Embryonic facial prominence (tissue), 1 donor: ENCODE data around the gene MCTP2.

Source experiments
- DNase-seq: peaks from one replicate; pipeline ENCODE4 v3.0.0-alpha.2; 2016; ENCODE audit errors: extremely low spot score

MCTP2 gene

DNA sequence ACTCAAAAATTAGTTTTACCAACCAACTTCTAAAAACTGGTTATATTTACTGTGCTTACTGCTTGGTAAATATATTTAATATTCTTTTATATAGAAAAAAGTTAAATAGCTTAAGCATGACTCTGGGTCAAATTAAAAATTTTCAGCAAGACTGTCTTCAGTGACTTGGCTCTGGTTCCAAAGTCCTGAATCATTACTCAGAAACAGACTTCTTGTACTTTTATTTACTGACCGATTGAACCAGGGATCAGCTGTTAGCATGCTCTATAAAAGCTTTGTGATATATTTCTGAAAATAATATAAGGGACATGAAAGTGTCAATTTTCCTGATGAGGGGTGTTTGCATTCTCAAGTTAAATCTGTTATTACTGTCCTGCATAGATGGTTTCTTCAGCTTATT is 164.3 kb downstream of the MCTP2 start:
- DNase-seq = no peak

DNA sequence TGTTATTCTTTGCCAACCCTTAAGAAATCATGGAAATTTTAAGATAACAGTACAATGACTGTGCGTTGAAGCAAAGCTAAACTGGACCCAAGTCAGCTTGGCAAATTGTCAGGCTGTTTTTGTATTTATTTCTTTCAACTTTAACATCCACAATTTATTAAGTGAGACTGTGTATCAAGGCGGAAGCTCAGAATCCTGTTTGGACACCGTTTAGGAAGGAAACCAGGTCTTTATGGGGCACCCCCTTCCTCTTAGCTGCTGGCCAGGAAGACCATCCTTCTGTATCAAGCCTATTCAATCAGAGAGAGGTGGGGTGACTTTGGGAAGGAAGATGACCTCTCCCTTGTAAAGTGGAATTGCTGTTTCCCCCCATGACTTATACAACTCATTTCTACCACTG is 166.0 kb downstream of the MCTP2 start:
- no peak for DNase-seq

DNA sequence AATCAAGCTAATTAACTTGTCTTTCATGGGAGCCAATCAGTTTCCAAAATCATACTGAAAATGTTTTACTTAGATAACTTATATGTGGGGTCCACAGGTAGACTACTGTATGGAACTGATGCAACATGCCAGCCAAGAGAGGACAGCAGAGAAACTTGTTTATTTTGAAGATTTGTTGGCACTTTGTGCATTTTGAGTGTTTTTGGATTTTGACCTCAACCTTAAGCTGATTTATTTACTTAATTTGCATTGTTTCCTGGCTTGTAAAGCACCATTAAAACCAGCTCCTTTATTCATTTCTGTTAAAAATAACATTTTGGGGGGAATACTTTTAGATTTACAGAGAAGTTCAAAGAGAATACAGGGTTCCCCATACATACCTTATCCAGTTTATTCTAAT is 166.6 kb downstream of the MCTP2 start:
- DNase-seq = no peak

DNA sequence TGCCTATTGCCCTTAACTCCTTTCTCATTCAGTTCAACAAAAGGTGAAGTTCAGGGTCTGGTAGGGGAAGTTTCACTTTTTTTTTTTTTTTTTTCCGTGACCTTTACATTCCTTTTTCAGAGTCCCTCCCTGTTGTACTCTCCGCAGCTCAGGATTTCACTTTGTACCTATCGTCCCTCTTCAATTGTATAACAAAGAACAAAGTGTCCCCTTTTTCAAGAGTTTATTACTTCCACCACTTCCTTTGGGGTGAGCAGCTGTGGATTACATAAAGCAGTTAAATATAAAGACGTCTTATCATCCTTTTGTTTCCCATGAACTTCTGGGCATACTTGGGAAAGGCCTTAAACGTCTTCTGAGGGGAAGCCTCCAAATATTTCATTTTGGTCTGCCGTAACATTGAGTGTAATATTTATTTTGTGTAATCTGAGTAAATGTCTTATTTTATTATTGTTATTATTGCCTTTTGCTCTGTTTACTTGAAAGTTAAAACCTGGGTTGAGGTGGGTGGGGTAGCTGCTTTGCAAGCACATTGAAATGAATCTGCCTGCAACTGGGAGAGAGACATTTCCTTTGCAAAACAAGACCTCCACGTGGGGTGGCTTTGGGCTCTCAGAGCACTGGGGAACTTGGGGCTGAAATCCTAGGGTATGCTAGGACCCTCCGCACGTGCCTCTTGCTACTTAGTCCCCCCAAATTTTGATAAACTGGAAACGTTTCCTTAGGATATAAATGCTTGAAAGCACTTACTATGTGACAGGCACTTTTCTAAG is 169.4 kb downstream of the MCTP2 start:
- no peak for DNase-seq

DNA sequence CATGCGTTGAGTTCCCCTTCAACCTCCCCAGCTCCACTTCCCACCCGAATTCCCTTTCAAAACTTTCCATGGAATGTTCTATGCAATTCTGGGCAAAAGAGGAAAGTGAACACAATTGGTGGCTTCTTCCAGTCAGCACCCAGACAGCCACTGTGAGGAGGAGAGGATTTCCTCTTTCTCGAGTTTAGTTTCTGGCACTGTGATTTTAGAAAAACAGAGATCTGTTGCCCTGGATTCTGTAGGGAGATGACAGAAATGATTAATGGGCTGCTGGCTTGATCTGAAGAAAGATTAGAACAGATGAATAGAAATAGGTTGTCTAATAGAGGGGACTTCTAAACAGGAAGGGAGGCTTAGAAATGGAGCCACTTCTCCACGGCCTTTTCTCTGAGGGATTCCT is 172.0 kb downstream of the MCTP2 start:
- no peak for DNase-seq

DNA sequence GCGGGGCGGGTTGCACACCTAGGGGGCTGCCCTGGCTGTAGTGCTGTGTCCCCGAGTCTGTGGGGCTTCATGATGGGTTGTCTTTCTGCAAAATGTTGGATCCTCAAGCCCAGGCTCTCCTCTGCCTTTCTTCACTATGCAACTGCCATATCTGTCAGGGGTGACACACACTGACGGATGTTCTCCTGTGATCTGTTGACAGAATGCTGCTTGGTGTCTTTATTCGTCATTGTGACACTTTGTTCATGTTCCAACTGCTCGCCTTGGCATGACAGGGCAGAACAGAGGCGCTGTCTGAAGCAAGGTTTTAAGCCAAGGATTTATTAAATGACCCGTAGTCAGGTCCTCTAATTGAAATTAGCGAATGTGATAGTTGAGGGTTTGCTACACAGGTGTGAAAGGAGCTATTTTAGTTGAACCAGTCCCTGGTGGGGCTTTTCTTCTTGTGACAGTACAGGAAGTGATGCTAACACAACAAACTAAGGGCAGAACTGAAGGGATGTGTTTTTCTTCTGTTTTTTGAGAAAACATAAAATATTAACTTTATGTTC is 173.4 kb downstream of the MCTP2 start:
- DNase-seq = no peak

DNA sequence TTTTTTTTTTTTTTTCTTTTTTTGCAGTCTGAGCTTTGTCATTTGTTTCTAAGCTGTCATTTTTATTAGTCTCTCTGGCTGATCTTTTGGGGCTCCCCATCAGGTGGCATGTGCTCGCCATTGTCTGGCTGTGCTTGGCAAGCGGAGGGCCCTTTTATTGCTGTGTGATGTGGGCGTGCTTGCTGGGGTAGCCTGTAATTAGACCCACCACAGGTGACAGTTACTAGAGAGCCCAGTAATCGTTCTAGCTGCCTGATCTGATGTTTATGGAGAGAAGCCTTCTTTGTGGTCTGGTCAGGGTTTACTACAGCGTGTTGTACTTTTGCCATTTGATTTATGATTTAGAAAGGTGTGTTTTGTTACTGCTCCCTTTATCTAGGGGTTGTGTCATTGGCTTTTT is 179.9 kb downstream of the MCTP2 start:
- no peak for DNase-seq

DNA sequence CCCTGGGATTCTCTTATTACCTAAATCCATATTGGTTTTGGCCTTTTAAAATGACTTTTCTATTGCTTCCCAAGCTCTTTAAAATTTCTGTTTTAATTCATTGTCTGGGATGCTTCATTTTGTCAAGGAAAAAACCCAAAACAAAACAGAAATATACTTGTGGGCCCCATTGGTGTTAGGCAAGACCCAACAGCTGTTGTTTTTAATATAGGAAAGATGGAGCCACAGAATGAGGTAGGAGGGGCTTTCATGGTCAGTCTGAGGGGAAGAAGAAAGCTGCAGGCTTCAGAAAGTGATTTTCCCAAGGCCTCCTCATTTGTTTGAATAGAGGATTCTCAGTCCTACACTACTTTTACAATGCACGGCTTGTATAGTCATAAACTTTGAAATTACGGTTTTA is 180.5 kb downstream of the MCTP2 start:
- no peak for DNase-seq

DNA sequence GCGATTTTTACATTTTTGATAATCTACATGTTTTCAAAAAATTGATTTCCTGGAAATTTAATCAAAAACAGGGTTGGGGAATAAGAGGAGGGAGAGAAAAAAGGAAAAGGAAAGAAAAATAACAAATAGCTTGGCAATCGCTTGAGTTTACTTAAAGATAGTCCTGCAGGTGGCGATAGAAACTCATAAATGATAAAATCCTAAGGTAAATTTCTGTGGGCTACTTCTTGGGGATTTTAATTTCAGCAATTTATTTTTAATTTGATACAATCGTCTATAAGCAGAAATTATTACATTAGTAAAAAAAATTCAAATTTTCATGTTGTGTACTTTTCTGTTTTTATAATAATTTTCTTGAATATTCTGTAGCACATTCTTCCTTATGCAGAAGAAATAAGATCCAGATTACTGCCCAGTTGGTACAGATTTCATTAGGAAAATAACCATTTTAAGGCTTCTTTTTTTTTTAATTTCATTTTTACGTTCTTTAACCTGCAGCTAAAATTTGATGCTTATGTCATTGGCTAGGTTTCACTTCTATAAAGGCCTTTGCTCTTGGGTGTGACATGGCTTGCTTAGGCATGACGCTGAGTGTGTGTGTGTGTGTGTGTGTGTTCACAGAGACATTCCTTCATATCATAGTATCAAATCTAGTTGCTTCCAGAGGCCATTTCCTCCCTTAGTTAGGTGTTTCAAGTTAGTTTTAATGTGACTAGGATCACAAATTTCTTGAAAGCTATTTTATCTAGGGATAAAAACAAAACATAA is 181.8 kb downstream of the MCTP2 start:
- DNase-seq = no peak

DNA sequence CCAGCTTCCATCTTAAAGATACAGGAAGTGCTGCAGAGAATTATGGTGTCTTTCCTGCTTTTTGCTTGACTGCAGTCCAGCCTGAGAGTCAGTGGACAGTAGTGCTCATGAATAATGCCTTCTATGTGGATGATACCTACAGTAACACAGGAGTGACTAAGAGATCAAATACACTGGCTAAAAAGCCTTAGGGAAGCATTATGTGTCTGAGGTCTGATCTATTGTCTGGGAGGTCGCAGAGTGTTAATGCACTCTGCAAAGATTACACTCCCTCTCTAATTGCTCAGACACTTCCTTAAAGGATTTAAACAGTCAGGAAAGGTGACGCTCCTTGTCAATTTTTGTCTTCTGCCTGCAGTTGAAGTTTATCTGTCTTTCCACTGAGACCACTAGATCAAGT is 183.6 kb downstream of the MCTP2 start:
- no peak for DNase-seq

DNA sequence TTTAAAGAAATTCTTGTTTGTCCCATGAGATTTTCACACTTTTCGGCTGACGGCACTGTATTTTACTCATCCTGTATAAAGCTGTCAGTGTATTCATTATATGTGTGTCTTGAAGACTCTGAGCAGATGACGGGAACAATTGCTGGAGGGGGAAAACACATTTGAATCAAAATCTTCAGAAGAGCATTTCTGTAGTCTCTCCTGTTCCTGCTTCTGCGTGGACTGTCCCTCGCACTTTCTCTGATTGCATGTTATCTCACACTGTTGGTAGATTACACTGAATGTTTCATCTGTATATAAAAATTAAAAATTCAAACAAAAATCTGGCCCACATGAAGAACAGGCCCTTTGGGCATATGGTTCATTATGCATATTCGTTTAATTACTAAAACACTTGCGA is 184.9 kb downstream of the MCTP2 start:
- no peak for DNase-seq

DNA sequence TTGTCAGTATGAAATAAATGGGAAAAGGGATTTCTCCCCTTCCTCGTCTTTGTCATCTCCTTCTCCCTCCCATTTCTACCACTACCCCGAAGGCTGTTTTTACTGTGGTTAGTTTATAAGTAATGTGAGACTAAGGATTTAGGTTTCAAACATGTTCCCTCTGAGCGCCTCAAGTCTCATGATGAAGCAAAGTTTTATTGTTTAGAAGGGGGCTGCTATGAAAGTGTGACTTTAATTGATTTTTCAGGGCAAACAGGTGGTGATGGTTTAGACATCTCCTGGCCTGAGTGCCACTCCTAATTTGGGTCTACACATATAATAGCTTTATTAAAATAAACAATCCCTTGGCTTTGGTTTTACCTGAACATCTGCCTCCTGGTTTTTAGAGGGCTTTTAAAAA is 185.5 kb downstream of the MCTP2 start:
- no peak for DNase-seq

DNA sequence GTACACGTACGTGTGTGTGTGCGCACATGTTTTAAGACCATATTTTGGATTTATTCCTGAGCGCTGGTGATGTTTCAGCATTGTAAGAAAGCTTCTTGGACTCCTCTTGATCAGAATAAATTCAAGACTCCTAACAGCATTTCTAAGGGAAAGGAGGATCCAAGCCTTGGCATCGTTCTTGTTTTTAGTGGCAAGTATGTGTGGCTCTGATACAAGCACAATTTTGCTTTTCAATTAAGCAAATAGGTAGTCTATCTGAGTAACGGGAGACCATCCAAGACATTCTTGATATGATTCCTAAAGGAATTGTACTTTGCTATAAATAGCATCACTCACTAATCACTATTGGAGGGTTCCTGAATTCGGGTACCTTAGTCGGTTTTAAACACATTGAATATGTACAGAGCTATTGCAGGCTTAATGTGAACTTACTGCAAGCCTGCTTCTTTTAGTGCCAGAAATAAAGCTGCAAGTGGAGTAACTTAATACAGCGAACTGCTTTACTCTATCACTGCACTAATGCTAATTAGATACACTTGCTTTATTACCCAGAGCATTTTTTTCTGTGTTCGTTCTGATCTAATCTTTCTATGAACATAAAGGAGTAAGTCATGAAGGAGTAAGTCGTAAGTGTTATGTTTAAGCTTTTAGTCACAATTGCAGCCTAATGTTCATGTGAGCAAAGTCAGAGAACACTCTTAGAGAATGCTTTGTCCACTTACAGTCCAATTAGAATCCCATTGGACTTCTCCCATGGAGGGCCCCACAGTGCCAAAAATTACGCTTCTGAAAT is 186.3 kb downstream of the MCTP2 start:
- no peak for DNase-seq

DNA sequence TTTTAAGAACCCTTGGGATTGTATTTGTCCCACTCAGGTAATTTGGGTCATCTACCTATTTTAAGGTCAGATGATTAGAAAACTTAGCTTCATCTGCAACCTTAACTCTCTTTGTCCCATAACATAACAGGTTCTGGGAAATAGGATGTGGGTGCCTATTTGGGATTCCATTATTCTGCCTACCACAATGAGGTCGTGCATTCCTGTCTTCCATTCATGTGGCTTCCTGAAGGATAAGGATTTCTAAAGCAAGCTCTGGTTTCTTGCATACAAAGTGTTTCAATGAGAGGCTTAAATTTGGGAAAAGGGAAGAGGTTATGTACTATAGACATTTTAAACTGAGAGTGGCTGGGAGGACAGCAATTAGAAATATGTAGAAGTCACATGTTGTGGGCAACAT is 190.3 kb downstream of the MCTP2 start:
- DNase-seq = no peak

DNA sequence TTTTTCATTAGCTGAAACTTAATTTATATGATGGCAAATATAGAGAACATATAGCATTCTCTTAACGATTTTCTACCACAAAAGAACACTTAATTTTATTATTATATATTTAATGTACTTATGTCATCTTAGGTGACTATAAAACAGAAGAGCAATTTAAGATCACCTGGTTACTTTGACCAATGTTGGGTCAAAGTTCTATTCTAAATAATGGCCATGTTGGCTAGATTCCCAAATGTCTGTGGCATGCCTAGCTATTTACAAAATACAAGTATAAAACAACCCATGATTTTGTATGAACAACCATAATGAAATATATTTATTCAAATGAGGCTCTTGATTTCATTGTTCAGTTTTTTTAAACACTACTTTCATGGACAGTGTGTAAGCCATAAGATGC is 200.9 kb downstream of the MCTP2 start:
- no peak for DNase-seq

DNA sequence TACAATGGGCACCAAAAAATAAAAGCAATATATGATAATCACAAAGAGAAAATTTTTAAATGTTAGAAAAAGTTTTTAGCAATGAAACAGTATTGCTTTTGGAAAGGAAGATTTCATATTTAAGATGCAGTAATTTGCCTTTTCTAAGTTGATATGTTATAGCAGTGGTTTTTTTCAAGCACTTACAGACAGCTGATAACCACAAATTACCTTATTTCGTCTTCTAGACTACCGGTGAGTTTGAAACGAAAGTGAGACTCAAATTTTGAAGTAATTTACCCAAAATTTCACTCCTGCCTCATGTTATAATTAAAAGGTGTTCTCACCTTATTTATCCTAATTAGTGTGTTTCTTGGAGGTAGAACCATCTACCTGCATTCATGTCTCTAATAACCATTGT is 207.8 kb downstream of the MCTP2 start:
- DNase-seq = no peak

DNA sequence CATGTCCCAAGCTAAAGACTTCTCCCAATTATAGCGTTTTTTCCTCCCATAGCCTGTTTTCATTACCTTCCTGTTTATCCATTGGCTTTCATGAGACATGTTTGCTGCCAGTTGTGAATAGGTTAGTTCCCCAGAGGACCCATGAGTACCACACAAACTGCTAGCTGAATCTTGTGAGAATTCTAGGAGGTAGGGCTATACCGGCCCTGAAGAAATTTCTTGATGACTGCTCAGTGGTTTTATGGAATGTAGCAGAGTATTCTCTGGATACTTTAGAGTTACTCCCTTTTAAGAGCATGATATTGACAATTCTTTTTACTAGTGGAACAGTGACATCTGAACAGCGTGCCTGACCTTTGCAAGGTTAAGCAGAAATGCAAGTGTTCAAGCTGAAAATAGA is 210.4 kb downstream of the MCTP2 start:
- no peak for DNase-seq

DNA sequence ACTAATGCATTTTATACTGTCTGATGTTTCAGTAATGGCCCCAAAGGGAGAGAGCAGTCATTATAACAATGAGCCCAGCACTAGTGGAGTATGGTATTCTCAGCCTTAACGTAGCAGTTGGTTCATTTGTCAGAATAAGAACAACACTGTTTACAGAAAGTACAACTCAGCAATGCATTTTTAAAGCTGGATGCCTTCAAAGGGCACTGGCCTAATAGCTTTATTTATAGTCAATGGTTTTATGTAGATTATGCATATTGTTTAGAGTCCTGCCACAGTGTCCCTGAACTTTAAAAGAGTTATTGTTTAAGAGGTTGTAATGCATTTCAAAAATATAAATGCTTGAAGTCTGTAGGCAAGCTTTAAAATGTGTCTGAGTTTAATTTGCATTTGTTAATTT is 211.1 kb downstream of the MCTP2 start:
- no peak for DNase-seq

DNA sequence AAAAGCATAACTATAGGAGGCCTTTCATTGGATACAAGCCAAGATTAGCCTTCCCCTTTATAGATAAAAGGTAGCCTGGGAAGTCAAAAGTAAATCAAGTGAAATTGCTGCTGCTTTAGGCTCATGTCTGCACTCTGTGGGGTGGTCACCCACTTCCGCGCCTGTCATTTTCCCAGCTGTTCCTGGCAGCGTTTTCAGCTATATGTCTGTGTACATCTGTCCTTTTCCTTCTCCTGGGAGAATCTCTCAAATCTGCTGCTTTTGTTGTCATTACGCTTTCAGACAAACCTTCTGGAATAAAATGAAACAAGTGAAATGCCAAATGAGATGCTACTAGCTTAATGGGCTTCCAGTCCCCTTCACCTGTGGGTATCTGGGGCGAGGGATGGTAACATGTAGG is 211.8 kb downstream of the MCTP2 start:
- DNase-seq = no peak

DNA sequence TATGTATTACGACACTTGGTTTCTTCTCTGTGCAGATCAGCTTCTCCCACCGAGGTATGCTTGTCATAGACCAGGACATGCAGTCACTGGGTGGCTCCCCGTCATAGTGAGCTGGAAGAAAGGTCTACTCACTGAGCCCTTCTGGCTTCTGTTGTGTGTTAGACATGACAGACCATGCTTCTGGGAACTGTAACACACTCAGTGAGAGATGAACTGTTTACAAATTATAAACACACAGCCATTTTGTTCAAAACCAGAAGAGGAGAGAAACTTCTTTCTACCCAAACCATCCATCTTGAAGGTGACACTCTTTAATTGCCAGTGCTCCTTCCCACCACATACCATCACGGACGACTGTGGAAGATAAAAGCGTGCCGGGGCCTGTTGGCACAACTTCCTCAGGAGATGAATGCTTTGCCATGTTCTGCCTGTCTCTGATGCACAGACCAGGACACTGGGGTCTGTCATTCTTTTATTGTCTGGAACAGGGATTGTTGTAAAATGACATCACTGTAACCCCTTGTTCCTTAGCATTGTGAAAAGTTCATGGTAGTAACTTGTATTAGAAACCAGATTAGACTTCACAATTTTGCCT is 214.3 kb downstream of the MCTP2 start:
- no peak for DNase-seq

DNA sequence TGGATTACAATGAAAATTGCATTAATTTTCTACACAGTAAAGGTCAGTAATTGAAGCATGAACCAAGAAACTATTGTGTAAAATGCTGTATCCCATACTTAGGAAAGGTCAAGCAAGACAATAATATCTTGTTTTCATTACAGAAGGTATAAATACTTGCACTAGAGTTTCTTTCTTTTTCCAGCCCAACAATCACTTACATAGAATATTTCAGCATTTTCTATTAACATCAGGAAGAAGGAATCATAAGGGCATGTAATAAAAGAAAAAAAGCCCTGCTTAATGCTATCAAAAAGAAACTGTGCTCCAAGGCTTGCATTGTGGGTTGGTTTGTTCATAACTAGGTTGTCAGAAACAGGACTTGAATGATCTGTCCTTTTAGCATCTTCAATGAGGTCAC is 215.1 kb downstream of the MCTP2 start:
- DNase-seq = no peak

DNA sequence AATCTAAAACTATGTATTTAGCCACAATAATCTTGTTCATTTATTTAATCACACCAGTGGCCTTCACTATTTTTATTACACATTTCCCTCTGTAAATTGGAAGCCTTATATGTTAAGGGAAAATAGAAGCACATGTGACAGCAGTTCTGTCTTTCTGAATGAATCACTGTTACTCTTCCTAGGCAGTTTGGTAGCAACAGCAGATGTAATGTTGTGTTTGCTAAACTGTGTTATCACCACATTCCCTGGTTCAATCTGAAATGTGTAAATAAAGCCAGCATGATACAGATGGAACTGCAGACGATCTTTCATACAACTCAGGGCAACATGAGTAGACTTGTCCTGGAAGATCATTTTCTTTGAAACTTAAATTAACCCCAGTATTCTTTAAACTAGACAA is 220.1 kb downstream of the MCTP2 start:
- DNase-seq = no peak
